Transverse colon (tissue), 4 donors: Measurements from ENCODE around the gene PTPRR. TPM values are rescaled to one million over a fixed set of nuclear protein-coding genes. Genes with fewer than 3 reads are reported as not detected.

Experiments used
- DNase-seq: peaks from one replicate; pipeline ENCODE4 v3.0.0-alpha.2; 2019
- H3K27ac ChIP-seq, 4 donors: fragments of 200-600 bp; sonication (generic); 2 replicates each; pipeline ENCODE4 v1.5.1; 2016 to 2018; ENCODE audit warnings: inconsistent platforms in 4 of 4
- H3K27me3 ChIP-seq: fragments of 200-600 bp; sonication (generic); 2 replicates; pipeline ENCODE4 v1.5.1; 2017; ENCODE audit warnings: inconsistent platforms
- H3K36me3 ChIP-seq, 4 donors: fragments of 200-600 bp; sonication (generic); 2 replicates each; pipeline ENCODE4 v1.5.1; 2017 to 2019; ENCODE audit warnings: inconsistent platforms in 4 of 4
- H3K4me1 ChIP-seq, 4 donors: fragments of 200-600 bp; sonication (generic); 2 replicates each; pipeline ENCODE4 v1.5.1; 2017 to 2020; ENCODE audit warnings: inconsistent platforms in 4 of 4
- H3K4me3 ChIP-seq, 4 donors: fragments of 200-600 bp; sonication (generic); 1 replicate in 1 of 4; 2 replicates in 3 of 4; pipeline versions ENCODE4 v1.5.1 to v1.6.1; 2017 to 2019; ENCODE audit warnings: inconsistent platforms in 4 of 4
- H3K9me3 ChIP-seq, 2 donors: fragments of 200-600 bp; sonication (generic); 2 replicates each; pipeline ENCODE4 v1.5.1; 2017 to 2019; ENCODE audit warnings: inconsistent platforms in 2 of 2
- EP300 ChIP-seq: sonication (generic); formaldehyde crosslinking; IDR thresholded peaks from one replicate; pipeline ENCODE4 v1.6.1; 2017; ENCODE audit warnings: antibody characterized with exemption, low read depth
- POLR2A ChIP-seq: fragments of 450-650 bp; IDR thresholded peaks from one replicate; pipeline ENCODE4 v1.6.1; 2016; ENCODE audit warnings: antibody characterized with exemption, mild to moderate bottlenecking, moderate library complexity
- POLR2AphosphoS5 ChIP-seq, 3 donors: sonication (generic); formaldehyde crosslinking; IDR thresholded peaks; one replicate each; pipeline ENCODE4 v1.6.1; 2016; ENCODE audit warnings: antibody characterized with exemption in 3 of 3
- WGBS, 2 donors: methylation state at CpG; one replicate each; pipeline ENCODE4 v1.1.5; 2018; ENCODE audit warnings: low coverage in 1 of 2; 5-methylcytosine and 5-hydroxymethylcytosine counted together
- in situ Hi-C, 4 donors: fragments of 200-750 bp; cut with MboI; loops; one replicate each; pipeline versions ENCODE4 v1.15.0 to v1.15.1; 2017; ENCODE audit warnings: low sequenced_read_pairs in 3 of 4, low pct_ligation_motif_present in 1 of 4, low pct_unique_long_range_greater_than_20kb in 1 of 4
- intact Hi-C: fragments of 100-400 bp; cut with DNase I; formaldehyde crosslinking; loops from one replicate; pipeline ENCODE4 v1.15.1; 2023; ENCODE audit warnings: low total_unique reads
- total RNA-seq, 4 donors: library from RNA; depleted of rRNA; stranded (reverse); fragments of >200 nt; gene quantifications; one replicate each; pipeline ENCODE4 v1.1.0, GENCODE V29; 2016
- TF ChIP-seq, protein P1 (sequence below), 5 experiments: fragments of 200-600 bp in 3 of 5; fragments of 450-650 bp in 2 of 5; sonication (generic) in 3 of 5; IDR thresholded peaks; 1 replicate in 2 of 5; 2 replicates in 3 of 5; pipeline ENCODE4 v1.5.1; 2016 to 2017; ENCODE audit warnings: antibody characterized with exemption in 5 of 5, inconsistent platforms in 3 of 5, mild to moderate bottlenecking in 2 of 5, moderate library complexity in 1 of 5

PTPRR gene
- total RNA-seq, 4 donors from 2014 or later, result 13.2 to 50.9 (median 31.4) TPM; not detected in 1

DNA sequence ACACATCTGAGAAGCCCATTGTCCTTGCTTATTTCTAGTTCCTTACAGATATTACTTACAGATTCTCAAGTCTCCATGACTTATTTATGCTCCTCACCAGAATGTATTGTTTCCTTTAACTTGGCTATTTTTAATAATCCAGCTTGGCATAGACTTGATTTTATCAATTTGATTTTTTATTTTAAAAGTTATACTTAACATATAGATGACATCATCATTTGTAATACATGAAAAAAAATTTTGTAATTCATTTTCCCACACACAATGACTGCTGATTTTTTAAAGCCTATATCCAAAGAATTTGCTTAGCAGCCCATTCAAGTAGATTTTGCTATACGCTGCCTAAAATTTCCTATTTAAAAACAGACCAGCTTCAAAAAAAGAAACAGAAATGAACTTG, 39.8 kb downstream of the PTPRR start:
- no peak overlapping the region for H3K27ac ChIP-seq
- H3K36me3 ChIP-seq, result no peaks in the 10 kb centered on the region
- in situ Hi-C loops (no loop called here), intact Hi-C loops (no loop called here)
- TF ChIP-seq POLR2A, result no peak
- TF ChIP-seq POLR2AphosphoS5 (IDR thresholded peaks at IDR 0.05), result no peak
- TF ChIP-seq EP300, result no peak
- TF ChIP-seq, protein P1, sequence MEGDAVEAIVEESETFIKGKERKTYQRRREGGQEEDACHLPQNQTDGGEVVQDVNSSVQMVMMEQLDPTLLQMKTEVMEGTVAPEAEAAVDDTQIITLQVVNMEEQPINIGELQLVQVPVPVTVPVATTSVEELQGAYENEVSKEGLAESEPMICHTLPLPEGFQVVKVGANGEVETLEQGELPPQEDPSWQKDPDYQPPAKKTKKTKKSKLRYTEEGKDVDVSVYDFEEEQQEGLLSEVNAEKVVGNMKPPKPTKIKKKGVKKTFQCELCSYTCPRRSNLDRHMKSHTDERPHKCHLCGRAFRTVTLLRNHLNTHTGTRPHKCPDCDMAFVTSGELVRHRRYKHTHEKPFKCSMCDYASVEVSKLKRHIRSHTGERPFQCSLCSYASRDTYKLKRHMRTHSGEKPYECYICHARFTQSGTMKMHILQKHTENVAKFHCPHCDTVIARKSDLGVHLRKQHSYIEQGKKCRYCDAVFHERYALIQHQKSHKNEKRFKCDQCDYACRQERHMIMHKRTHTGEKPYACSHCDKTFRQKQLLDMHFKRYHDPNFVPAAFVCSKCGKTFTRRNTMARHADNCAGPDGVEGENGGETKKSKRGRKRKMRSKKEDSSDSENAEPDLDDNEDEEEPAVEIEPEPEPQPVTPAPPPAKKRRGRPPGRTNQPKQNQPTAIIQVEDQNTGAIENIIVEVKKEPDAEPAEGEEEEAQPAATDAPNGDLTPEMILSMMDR (IDR thresholded peaks at IDR 0.05), result no peak
- no peak overlapping the region for H3K4me3 ChIP-seq
- no peak for DNase-seq
- H3K4me1 ChIP-seq, result no peaks in the 10 kb centered on the region
- 87 to 95% methylated on average over 1 of the region's 1 CpG for WGBS, 2 donors
- no peaks in the 10 kb centered on the region for H3K9me3 ChIP-seq
- no peaks in the 10 kb centered on the region for H3K27me3 ChIP-seq

DNA sequence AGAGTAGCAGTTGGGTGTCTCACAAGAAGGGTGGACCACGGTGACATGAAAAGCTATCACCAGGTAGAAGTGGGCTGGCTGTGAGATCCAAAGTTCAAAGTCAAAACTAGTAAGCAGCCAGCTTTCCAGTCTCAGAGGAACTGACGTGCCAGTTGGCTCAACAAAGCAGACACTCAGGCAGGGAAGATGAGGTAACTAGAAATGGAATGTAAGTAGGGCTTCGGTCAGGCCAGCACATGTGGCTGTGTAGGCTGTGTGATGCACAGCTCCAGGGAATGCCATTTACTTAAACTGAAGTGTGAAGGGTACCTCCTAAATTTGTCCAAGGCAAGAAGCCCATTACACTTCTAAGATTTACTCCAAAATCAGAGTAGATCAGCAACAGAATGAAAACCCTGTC, 43.6 kb downstream of the PTPRR start:
- in situ Hi-C loops (no loop called here), intact Hi-C loops (no loop called here)
- TF ChIP-seq POLR2A, result no peak
- TF ChIP-seq EP300, result no peak
- TF ChIP-seq, protein P1 (IDR thresholded peaks at IDR 0.05), result no peak
- no peak for TF ChIP-seq POLR2AphosphoS5 (IDR thresholded peaks at IDR 0.05)
- Histone ChIP-seq H3K36me3 (no peaks in the 10 kb centered on the region), H3K27ac (no peak overlapping the region), H3K4me3 (no peak overlapping the region), H3K27me3 (no peaks in the 10 kb centered on the region), H3K9me3 (no peaks in the 10 kb centered on the region), H3K4me1 (no peaks in the 10 kb centered on the region)
- 37% methylated on average over 3 of the region's 3 CpGs; no CpG with 5 or more reads in 1 of the 2 donors for WGBS, 2 donors
- no peak for DNase-seq

DNA sequence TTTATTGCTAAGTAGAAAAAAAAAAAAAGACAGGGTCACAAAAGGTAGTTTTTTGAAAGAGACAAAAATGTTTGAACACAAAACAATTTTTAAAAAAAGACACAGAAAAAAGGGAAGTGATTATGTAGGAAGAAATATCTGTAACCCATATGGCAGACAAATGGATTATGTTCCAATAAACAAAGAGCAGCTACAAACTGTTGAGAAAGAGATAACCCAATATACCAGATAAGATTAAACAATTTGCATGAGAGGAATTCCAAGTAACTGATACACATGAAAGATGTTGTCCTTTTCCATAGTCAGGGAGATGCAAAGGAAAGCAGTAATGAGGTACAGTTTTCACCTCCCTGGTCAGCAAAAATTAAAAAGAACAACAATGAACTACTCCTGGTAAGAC, 44.9 kb downstream of the PTPRR start:
- in situ Hi-C loops, result no loop called here

GRCh38 chr12:70854881-70855568, 65.5 kb downstream of the PTPRR start:
- no peak for DNase-seq
- H3K9me3 ChIP-seq, result no peaks in the 10 kb centered on the region

More for the DNA sequence above, 44.9 kb downstream of the PTPRR start:
- H3K9me3 ChIP-seq, result no peaks in the 10 kb centered on the region
- no peaks in the 10 kb centered on the region for H3K36me3 ChIP-seq
- no peak overlapping the region for H3K4me3 ChIP-seq
- H3K27me3 ChIP-seq, result no peaks in the 10 kb centered on the region
- intact Hi-C loops, result no loop called here
- DNase-seq, result no peak
- no peak overlapping the region for H3K27ac ChIP-seq
- TF ChIP-seq EP300, result no peak
- TF ChIP-seq, protein P1 (IDR thresholded peaks at IDR 0.05), result no peak
- TF ChIP-seq POLR2AphosphoS5 (IDR thresholded peaks at IDR 0.05), result no peak
- TF ChIP-seq POLR2A, result no peak
- H3K4me1 ChIP-seq, result no peaks in the 10 kb centered on the region

More at GRCh38 chr12:70854881-70855568, 65.5 kb downstream of the PTPRR start:
- no peaks in the 10 kb centered on the region for H3K36me3 ChIP-seq
- intact Hi-C loops, result no loop called here
- TF ChIP-seq EP300 (no peak), POLR2A (no peak), POLR2AphosphoS5 (IDR thresholded peaks at IDR 0.05) (no peak)
- TF ChIP-seq, protein P1 (IDR thresholded peaks at IDR 0.05), result no peak
- no peaks in the 10 kb centered on the region for H3K4me1 ChIP-seq
- H3K27me3 ChIP-seq, result no peaks in the 10 kb centered on the region
- H3K27ac ChIP-seq, result peak overlapping the region in 1 of 4 donors; percentile 14
- 63 to 70% methylated on average over 3 of the region's 3 CpGs for WGBS, 2 donors
- in situ Hi-C loops, result no loop called here
- H3K4me3 ChIP-seq, result no peak overlapping the region
